NCI-H1417 treated with DMSO at 0.1 percent for 48 hours (cell line): ENCODE measurements around the gene UBE2Q1.

Experiments
- DNase-seq: peaks from one replicate; lab custom pipeline; 2025; lab: John Stamatoyannopoulos, UW

The UBE2Q1 gene

DNA sequence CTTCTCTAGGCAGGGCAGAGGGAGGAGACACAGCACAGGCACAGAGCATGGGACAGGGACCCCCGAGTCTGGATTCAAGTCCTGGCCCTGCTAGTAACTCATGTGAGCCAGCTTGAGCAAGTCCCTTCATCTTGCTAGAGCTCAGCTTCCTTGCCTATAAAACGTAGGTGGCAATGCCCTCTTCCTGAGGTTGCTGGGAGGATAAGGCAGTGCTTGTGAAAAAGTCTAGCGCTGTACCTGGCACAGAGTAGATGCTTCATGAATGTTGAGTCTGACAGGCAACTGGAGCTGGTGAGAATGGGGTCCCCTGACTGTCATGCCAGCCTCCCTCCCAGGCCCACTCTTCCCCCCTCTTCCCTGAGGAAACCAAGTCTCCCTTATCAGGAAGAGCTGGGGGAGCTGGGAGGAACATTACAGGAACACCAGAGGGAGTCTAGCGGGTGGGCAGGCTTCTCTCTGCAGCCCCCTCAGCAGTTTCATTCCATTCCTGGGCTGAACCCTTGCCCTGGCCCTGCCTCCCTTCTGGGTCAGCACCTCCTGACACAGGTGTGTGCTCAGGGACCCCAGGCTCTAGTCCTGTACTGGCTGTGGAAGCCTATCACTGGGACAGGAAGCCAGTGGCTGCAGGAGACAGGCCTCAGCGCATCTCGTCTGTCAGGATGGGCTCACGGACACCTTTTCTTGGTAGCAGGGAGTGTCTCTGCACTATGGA is 19.0 kb upstream of the UBE2Q1 start:
- no peak for DNase-seq

DNA sequence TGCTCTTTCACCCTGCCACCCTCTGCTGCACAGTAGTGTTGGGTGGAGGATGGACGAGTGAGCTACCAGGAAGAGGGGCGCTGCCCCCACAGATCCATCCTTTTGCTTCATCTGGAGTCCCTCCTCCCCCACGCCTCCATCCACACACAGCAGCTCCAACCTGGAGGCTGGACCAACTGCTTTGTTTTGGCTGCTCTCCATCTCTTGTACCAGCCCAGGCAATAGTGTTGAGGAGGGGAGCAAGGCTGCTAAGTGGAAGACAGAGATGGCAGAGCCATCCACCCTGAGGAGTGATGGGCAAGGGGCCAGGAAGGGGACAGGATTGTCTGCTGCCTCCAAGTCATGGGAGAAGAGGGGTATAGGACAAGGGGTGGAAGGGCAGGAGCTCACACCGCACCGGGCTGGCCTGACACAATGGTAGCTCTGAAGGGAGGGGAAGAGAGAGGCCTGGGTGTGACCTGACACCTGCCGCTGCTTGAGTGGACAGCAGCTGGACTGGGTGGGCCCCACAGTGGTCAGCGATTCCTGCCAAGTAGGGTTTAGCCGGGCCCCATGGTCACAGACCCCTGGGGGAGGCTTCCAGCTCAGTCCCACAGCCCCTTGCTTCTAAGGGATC is 17.6 kb upstream of the UBE2Q1 start:
- no peak for DNase-seq

- no peak for DNase-seq
Observed at GRCh38 chr1:154575147-154575927, 16.9 kb upstream of the UBE2Q1 start.

- DNase-seq, result peak; percentile 14
Observed at GRCh38 chr1:154574716-154575115, 16.3 kb upstream of the UBE2Q1 start.

DNA sequence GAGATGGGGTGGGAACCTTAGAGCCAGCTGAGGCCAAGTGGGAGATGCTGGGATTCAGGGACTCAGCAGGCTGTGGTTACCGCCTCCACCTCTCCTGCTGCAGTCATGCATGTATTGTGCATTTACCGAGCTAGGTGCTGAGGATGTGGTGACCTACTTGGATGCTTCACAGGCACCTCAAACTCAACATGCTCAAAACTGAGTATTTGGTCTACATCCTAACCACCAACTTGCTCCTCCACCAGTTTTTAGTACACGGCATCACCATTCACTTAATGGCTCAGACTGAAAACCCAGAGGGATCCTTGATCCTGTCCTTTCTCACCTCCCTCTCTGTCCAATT is 14.7 kb upstream of the UBE2Q1 start:
- no peak for DNase-seq

DNA sequence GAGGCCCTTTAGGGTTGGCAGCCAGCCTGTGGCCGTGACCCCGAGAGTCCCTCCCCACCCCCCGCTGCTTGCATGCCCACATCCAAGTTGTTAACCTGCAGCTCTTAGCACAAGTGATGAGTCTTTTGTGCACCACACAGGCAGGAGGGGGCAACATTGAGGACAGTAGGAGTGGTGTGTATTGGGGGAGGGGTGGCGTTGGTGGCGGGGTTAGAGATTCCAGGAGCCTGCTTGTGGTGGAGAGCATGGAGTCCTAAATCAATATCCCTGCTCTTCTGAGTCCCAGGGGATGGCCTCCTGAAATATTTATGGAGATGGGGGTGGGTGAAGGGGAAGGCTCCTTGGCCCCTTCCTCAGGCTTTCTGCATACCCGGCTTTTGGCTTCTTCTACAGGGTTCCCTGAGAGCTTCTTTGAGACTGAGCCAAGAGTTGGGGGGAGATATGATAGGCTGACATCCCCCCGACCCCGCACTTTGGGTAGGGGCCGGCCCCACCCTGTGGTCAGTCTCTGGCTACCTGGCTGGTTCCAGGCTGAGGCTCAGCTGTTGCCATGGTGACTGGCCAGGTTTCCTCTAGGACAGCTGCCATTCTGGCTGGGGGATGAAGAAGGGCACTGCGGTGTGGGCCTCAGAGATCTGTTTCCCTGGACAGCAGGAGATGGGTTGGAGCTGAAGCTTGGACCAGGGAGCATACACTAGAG is 14.2 kb upstream of the UBE2Q1 start:
- DNase-seq, result no peak

DNA sequence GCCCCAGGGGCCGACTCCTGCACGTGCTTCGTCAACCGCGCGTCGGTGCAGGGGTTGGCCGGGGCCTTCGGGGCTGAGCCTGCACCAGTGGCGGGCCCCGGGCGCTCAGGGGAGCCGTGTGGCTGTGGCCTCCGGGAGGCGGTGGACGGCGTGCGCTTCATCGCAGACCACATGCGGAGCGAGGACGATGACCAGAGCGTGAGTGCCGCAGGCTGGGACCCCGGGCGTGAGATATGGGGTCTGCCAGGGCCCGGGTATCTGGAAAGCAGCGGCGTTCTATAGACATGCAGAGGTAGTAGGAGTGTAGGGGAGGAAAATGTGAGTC is 13.5 kb upstream of the UBE2Q1 start:
- DNase-seq, result no peak

- no peak for DNase-seq
Observed at GRCh38 chr1:154571244-154571963, 12.9 kb upstream of the UBE2Q1 start.

DNA sequence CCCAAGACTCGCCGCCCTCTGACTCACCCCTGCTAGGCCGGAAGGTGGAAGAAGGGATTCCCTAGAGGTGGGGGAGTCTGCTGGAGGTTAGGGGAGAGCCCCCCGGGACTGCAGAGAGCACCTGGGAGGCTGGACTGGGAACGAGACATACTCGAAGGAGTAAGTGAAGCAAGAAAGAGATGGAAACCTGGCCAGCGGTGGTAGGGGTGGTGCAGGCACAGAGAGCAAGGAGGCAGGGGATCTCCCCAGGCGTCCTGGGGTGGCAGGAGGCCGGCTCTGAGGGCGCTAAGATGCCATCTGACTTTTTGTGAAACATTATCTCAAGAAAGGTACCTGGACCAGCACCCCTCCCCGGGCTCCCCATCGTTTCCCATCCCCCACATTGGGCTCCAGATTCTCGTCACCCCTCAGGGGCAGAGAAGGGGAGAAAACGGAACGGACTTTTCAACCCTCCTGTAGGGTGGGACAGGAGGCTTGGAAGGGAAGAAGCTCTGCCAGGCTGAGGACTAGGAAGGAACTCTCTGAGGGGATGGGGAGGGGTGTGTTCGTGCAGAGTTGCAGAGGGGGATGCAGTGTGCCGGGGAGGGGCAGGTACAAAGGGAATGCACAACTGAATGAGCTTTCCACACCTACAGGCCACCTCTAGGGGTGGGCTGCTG is 9.8 kb upstream of the UBE2Q1 start:
- DNase-seq, result no peak

GRCh38 chr1:154567386-154568156 is 9.1 kb upstream of the UBE2Q1 start, which contains the start of gene CHRNB2:
TSS of gene CHRNB2 (plus strand) at chr1:154567778. CDS start at chr1:154568045, 267 bp downstream.
- DNase-seq, result no peak

DNA sequence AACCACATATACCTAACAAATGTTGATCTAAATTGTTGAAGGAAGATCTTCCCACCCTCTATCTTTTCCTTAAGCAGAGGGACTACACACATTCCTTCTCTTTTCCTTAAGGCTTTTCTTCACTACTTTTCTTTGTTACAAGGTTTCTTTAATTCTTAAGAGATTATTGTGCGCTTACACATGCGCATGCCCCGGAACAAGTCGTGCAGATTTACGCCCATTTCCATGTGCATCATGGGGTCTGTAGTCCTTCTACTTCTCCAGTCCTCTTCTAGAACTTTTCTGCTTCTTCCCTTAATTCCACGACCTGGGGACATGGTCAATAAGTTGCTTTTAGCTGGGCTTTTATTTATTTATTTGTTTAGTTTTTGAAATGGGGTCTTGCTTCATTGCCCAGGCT is 7.4 kb upstream of the UBE2Q1 start:
- DNase-seq, result no peak

DNA sequence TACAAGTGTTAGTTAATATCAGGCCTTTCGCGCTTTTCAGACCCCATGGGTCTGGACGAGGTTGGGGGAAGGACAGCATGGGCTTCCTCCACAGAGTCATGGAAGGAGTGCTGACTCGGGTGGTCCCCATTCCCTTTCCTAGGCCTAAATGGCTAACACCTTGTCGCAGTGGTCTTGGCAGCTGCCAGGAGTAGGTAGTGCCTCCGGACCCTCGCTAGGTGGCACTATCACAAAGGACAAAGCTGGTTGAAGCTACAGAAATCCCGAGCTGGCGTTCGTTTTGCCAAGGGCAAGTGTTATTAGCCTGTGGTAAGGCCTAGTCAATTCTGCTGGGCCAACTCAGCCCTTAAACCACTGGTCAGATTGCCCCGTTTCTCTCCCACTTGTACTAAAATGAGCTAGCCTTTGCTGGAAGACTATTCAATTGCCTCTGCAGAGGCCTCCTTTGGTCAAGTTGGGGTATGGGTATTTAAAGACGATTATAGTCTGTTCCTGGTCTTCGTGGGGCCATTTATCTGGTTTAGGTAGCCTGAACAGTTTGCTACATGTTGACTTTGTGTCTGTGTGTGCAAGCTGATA is 1.1 kb upstream of the UBE2Q1 start:
- DNase-seq, result peak; percentile 46

DNA sequence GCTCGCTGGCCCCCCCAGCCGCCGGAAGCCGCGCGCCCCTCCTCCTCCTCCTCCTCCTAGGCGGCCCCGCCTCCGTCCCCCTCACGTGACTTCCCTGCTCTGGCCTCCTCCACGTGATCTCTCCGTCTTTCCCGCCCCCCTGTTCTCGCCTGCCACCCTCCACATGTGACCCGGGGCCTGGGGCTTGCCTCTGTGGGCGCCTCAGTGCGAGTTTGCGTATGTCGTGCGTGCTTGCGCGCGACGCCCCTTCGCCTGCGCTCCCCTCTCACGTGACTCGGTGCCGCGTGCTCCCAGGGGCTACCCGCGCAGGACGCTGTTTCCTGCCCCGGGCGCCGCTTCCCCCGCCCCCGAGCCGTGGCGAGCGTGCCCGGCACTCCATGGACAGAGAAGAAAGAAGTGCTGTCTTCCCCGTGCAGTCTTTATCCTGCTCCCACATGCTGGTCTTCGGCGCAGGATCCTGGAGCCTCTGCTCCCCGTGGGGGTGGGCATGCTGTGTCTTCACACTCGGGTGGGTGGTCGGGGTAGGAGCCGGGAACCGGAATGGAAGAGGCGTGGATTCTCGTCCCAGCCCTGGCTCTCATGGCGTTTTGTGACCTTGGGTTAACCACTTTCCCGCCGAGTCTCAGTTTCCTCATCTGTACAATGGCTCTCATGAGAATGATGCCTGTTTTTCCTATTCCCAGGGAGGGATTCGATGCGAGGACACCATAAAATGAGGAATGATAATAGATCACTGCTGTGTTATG is 431 bp upstream of the UBE2Q1 start:
- DNase-seq, result peak; percentile 93

DNA sequence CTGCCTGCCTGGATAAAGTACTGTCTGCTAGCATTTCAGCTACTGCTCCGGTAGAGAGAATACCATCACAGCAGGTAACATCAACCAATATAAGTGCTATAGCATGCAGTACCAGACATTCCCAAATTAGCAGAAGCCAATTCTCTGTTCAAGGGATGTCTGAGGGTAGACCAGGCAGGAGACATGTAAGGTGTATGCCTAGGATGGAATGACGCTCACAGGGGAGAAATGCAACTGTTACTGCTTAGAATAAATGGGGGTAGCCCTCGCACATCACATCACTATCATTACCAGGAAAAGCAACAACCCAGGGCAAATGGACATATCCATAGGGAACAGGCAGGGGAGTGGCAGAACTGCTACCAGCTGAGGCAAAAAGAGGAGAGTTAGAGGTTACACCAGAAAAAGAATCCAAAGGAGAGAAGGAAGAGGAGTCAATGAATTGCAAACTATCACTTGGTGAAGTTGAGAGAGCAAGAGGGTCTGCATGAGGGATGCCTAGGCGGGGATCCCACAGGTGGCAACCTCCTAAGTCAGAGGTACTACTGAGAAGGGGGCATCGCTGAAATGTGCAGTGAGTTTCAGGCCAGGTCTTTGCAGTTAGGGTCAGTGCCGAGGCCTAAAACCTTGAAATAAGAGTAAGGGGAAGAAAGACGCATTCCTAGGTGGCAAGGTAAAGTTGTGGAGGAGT is 1.1 kb downstream of the UBE2Q1 start:
- DNase-seq, result no peak

DNA sequence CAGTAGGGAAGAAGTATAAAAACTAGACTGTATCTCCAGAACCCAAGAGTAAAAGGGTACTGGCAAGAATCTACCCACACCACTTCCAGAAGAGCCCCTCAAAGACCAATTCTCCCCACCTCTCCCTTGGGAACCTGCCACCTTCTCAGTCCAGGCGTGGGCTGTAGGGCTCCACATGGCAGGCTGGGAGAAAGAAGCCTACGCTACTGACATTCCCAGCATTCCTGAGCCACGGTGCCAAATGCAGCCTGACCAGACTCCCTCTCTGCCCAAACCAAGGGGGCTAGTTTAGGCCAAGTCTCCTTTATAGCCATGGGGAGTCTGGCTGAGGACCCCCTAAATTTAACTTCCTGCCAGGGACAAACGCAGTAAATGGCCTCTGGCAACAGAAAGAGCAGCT is 2.0 kb downstream of the UBE2Q1 start:
- no peak for DNase-seq

DNA sequence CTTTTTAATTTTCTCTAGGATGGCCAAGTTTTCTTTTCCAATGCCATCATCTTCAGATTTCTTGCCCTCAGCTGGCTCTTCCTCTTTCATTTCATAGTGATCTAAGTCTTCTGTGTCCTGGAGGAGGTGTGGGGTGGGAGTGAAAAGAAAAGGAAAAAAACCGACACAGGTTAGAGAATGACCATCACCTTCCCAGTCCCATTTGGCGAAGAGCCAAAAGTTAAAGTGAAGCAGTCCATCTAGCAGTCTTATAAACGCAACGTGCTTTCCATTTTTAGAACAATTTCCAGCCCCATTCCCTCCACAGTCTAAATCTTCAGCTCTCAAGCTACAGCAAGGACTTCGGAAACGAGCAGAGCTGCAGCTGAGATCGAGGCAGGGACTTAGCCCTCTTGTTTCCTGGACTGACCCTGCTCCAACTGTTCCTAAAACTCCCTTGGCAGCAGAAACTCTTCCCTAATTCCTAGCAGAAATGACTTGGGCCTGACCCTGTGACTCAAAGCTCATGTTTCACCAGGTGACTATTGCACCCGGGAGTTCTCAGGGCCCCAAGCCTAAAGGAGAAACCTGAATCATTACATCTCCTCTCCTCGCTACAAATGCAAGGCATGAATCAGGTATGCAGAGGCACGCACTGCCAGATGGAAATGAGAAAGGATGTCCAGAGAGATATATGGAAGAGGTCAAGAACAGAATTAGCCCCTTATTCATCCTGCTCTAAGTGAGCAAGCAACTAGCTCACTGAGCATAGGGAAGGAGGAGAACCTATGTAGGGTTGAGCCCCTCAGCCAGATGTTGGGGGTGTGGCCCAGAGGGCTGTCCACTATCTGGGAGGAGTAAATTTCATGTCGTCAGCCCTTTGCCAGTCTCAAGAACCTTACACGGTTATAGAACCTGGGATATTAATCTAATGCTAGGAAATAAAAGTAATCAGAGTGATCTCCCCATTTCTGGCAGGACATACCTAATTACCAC is 5.1 kb downstream of the UBE2Q1 start:
- no peak for DNase-seq

- DNase-seq, result no peak
Observed at GRCh38 chr1:154552036-154552435, 6.4 kb downstream of the UBE2Q1 start.

GRCh38 chr1:154551474-154551873 is 7.0 kb downstream of the UBE2Q1 start:
- no peak for DNase-seq
